ENCODE results near the gene MOB2.
"Not testable (repeated sequence)": the region's sequence is repeated elsewhere in the genome, so short reads cannot be mapped to it uniquely, and the experiment has no call there.

Gene MOB2

GRCh38 chr11:1440066-1440465, 46.5 kb downstream of the MOB2 start:
- no peak for DNase-seq (ENCODE audit: low spot score)

GRCh38 chr11:1439341-1439740, 47.2 kb downstream of the MOB2 start:
- DNase-seq (ENCODE audit: low spot score), result no peak

- no peak for DNase-seq (ENCODE audit: low spot score)
Measured at GRCh38 chr11:1438967-1439330, 47.6 kb downstream of the MOB2 start.

GRCh38 chr11:1438261-1438966, 48.2 kb downstream of the MOB2 start:
- no peak for DNase-seq (ENCODE audit: low spot score)

GRCh38 chr11:1437500-1437899, 49.1 kb downstream of the MOB2 start:
- no peak for DNase-seq (ENCODE audit: low spot score)

- DNase-seq (ENCODE audit: low spot score), result no peak
Measured at GRCh38 chr11:1436468-1437039, 50.0 kb downstream of the MOB2 start.

- DNase-seq (ENCODE audit: low spot score), result no peak
Measured at GRCh38 chr11:1435820-1436467, 50.6 kb downstream of the MOB2 start.

- DNase-seq (ENCODE audit: low spot score), result not testable (repeated sequence)
Measured at GRCh38 chr11:1435479-1435819, 51.1 kb downstream of the MOB2 start.

GRCh38 chr11:1433977-1434640, 52.5 kb downstream of the MOB2 start:
- DNase-seq (ENCODE audit: low spot score), result no peak

- no peak for DNase-seq (ENCODE audit: low spot score)
Measured at GRCh38 chr11:1433568-1433967, 53.0 kb downstream of the MOB2 start.

GRCh38 chr11:1428762-1429316, 57.7 kb downstream of the MOB2 start:
- DNase-seq (ENCODE audit: low spot score), result no peak

GRCh38 chr11:1425439-1425838, 61.1 kb downstream of the MOB2 start:
- DNase-seq (ENCODE audit: low spot score), result no peak

- no peak for DNase-seq (ENCODE audit: low spot score)
Measured at GRCh38 chr11:1425006-1425405, 61.6 kb downstream of the MOB2 start.

GRCh38 chr11:1423406-1423805, 63.2 kb downstream of the MOB2 start:
- DNase-seq (ENCODE audit: low spot score), result peak; percentile 36

GRCh38 chr11:1422981-1423380, 63.6 kb downstream of the MOB2 start:
- DNase-seq (ENCODE audit: low spot score), result no peak

- DNase-seq (ENCODE audit: low spot score), result no peak
Measured at GRCh38 chr11:1422481-1422880, 64.1 kb downstream of the MOB2 start.

- DNase-seq (ENCODE audit: low spot score), result no peak
Measured at GRCh38 chr11:1421291-1421690, 65.3 kb downstream of the MOB2 start.

- DNase-seq (ENCODE audit: low spot score), result no peak
Measured at GRCh38 chr11:1419811-1420210, 66.8 kb downstream of the MOB2 start.

Measured in LoVo (cell line).